ENCODE data around the gene ARHGAP30. TPM values are rescaled to one million over a fixed set of nuclear protein-coding genes. Genes with fewer than 3 reads are reported as not detected.

Gene ARHGAP30
- total RNA-seq, 2 donors from 2014 or later, result 0.07 to 0.13 TPM

GRCh38 chr1:161085165-161085564 is 15.5 kb upstream of the ARHGAP30 start:
- Histone ChIP-seq H3K4me3 (ENCODE audit: low read length) (no peak overlapping the region), H3K9ac (ENCODE audit: extremely low read depth, low read length, poor library complexity, severe bottlenecking) (no peak overlapping the region), H3K27ac (ENCODE audit: low read depth, low read length) (no peak overlapping the region), H3K27me3 (ENCODE audit: control insufficient read depth, insufficient read depth, low read length, poor library complexity, severe bottlenecking) (no peaks in the 10 kb centered on the region), H3K9me3 (ENCODE audit: control insufficient read depth, low read length) (no peaks in the 10 kb centered on the region), H3K4me1 (ENCODE audit: control insufficient read depth, insufficient read depth, low read length) (peaks cover 6% of the 10 kb centered on the region), H3K36me3 (ENCODE audit: control insufficient read depth, insufficient read depth, low read length) (no peaks in the 10 kb centered on the region)
- Mint-ChIP-seq H3K4me1 (peaks cover 30% of the 10 kb centered on the region), H3K27ac (peak overlapping the region; percentile 80), H3K27me3 (ENCODE audit: insufficient read depth) (peaks cover 2% of the 10 kb centered on the region), H3K36me3 (ENCODE audit: low read depth) (no peaks in the 10 kb centered on the region), H3K4me3 (no peak overlapping the region), H3K9me3 (no peaks in the 10 kb centered on the region)
- no peak for DNase-seq
- WGBS, 2 experiments (ENCODE audit: insufficient coverage in 1 of 2, insufficient read length in 1 of 2), result 63% methylated on average over 2 of the region's 2 CpGs; no CpG with 5 or more reads in 1 of the 2 experiments
- no peak for TF ChIP-seq CTCF (conservative IDR thresholded peaks at IDR 0.05)

GRCh38 chr1:161084597-161084988 is 14.9 kb upstream of the ARHGAP30 start:
- Histone ChIP-seq H3K4me1 (ENCODE audit: control insufficient read depth, insufficient read depth, low read length) (peaks cover 6% of the 10 kb centered on the region), H3K27ac (ENCODE audit: low read depth, low read length) (no peak overlapping the region), H3K36me3 (ENCODE audit: control insufficient read depth, insufficient read depth, low read length) (no peaks in the 10 kb centered on the region), H3K9ac (ENCODE audit: extremely low read depth, low read length, poor library complexity, severe bottlenecking) (no peak overlapping the region), H3K4me3 (ENCODE audit: low read length) (no peak overlapping the region), H3K9me3 (ENCODE audit: control insufficient read depth, low read length) (no peaks in the 10 kb centered on the region), H3K27me3 (ENCODE audit: control insufficient read depth, insufficient read depth, low read length, poor library complexity, severe bottlenecking) (no peaks in the 10 kb centered on the region)
- no peak for TF ChIP-seq CTCF (conservative IDR thresholded peaks at IDR 0.05)
- H3K4me3 Mint-ChIP-seq, result no peak overlapping the region
- no peaks in the 10 kb centered on the region for H3K36me3 Mint-ChIP-seq (ENCODE audit: low read depth)
- H3K9me3 Mint-ChIP-seq, result no peaks in the 10 kb centered on the region
- peak overlapping the region; percentile 80 for H3K27ac Mint-ChIP-seq
- peaks cover 30% of the 10 kb centered on the region for H3K4me1 Mint-ChIP-seq
- peaks cover 2% of the 10 kb centered on the region for H3K27me3 Mint-ChIP-seq (ENCODE audit: insufficient read depth)
- DNase-seq, result no peak
- no CpG with 5 or more reads among the region's 1 CpG for WGBS, 2 experiments (ENCODE audit: insufficient coverage in 1 of 2, insufficient read length in 1 of 2)

GRCh38 chr1:161083748-161084596 is 14.3 kb upstream of the ARHGAP30 start:
- Histone ChIP-seq H3K36me3 (ENCODE audit: control insufficient read depth, insufficient read depth, low read length) (no peaks in the 10 kb centered on the region), H3K4me1 (ENCODE audit: control insufficient read depth, insufficient read depth, low read length) (peaks cover 6% of the 10 kb centered on the region), H3K27ac (ENCODE audit: low read depth, low read length) (no peak overlapping the region), H3K27me3 (ENCODE audit: control insufficient read depth, insufficient read depth, low read length, poor library complexity, severe bottlenecking) (no peaks in the 10 kb centered on the region), H3K4me3 (ENCODE audit: low read length) (no peak overlapping the region), H3K9me3 (ENCODE audit: control insufficient read depth, low read length) (no peaks in the 10 kb centered on the region), H3K9ac (ENCODE audit: extremely low read depth, low read length, poor library complexity, severe bottlenecking) (no peak overlapping the region)
- 91 to 92% methylated on average over 4 to 10 of the region's 10 CpGs for WGBS, 2 experiments (ENCODE audit: insufficient coverage in 1 of 2, insufficient read length in 1 of 2)
- peak overlapping the region; percentile 58 for H3K27ac Mint-ChIP-seq
- no peak for TF ChIP-seq CTCF (conservative IDR thresholded peaks at IDR 0.05)
- peaks cover 30% of the 10 kb centered on the region for H3K4me1 Mint-ChIP-seq
- H3K9me3 Mint-ChIP-seq, result no peaks in the 10 kb centered on the region
- H3K4me3 Mint-ChIP-seq, result no peak overlapping the region
- no peaks in the 10 kb centered on the region for H3K36me3 Mint-ChIP-seq (ENCODE audit: low read depth)
- H3K27me3 Mint-ChIP-seq (ENCODE audit: insufficient read depth), result peaks cover 4% of the 10 kb centered on the region
- DNase-seq, result no peak
